GM18951 (cell line): ENCODE data around the gene MGAT5B.

Experiments used
- POLR2A ChIP-seq: IDR thresholded peaks from 4 replicates; pipeline ENCODE4 v1.6.1; 2011; ENCODE audit warnings: mild to moderate bottlenecking; ENCODE audit not compliant: insufficient read length, insufficient read depth; ENCODE audit errors: extremely low read depth
- in situ Hi-C: fragments of 300-500 bp; cut with MboI; formaldehyde crosslinking; loops from one replicate; pipeline ENCODE4 v1.12.0; 2022; ENCODE audit warnings: low sequenced_read_pairs, mixed read lengths, inconsistent platforms; ENCODE audit not compliant: unreplicated experiment

The MGAT5B gene

GRCh38 chr17:76909971-76910760 is 42.0 kb downstream of the MGAT5B start:
- TF ChIP-seq POLR2A, result no peak
- in situ Hi-C loops, result no loop called here

GRCh38 chr17:76911299-76912017 is 43.3 kb downstream of the MGAT5B start:
- TF ChIP-seq POLR2A, result no peak
- in situ Hi-C loops, result no loop called here

- no peak for TF ChIP-seq POLR2A
- in situ Hi-C loops, result no loop called here
These were observed 44.4 kb downstream of the MGAT5B start for GRCh38 chr17:76912421-76913164.

DNA sequence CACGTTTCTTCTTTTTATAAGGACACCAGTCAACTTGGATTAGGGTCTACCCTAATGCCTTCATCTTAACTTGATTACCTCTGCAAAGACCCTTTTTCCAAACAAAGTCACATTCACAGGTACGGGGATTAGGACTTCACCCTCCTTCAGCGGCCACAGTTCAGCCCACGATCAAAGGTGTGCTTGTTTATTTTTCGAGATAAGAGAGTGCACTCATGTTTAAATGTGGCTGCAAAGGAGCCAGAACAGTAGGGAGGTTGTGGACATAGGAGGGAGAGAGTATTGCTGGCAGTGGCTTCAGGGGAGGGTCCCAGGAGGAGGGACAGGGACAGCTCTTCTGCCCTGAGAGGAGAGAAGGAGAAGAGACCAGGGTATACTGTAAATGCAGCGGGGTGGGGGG is 46.7 kb downstream of the MGAT5B start:
- no peak for TF ChIP-seq POLR2A
- in situ Hi-C loops, result no loop called here

- in situ Hi-C loops, result no loop called here
- TF ChIP-seq POLR2A, result no peak
These were observed 47.8 kb downstream of the MGAT5B start for GRCh38 chr17:76915840-76916510.

DNA sequence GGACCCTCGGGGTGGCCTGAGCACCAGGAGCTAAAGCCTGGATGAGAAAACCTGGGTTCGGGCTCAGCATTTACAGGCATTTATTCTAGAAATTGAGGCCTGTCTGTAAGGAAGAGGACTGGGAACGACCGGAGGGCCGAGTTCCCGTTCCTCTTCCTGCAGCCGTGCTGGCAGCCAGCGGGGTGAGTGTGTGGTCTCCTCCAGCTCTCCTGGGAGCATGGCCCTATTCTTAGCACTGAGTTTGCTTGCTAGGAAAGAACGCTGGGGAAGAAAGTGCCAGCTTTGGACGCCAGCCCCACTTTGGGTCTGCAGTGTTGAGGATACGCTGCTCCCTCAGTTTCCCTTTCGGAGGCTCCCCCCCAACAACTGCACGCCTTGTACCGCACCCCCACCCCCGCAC is 49.6 kb downstream of the MGAT5B start:
- in situ Hi-C loops, result no loop called here
- no peak for TF ChIP-seq POLR2A

- in situ Hi-C loops, result no loop called here
- TF ChIP-seq POLR2A, result no peak
These were observed 50.6 kb downstream of the MGAT5B start for GRCh38 chr17:76918811-76919210.

GRCh38 chr17:76920364-76921139 is 52.3 kb downstream of the MGAT5B start:
- TF ChIP-seq POLR2A, result no peak
- in situ Hi-C loops, result no loop called here

DNA sequence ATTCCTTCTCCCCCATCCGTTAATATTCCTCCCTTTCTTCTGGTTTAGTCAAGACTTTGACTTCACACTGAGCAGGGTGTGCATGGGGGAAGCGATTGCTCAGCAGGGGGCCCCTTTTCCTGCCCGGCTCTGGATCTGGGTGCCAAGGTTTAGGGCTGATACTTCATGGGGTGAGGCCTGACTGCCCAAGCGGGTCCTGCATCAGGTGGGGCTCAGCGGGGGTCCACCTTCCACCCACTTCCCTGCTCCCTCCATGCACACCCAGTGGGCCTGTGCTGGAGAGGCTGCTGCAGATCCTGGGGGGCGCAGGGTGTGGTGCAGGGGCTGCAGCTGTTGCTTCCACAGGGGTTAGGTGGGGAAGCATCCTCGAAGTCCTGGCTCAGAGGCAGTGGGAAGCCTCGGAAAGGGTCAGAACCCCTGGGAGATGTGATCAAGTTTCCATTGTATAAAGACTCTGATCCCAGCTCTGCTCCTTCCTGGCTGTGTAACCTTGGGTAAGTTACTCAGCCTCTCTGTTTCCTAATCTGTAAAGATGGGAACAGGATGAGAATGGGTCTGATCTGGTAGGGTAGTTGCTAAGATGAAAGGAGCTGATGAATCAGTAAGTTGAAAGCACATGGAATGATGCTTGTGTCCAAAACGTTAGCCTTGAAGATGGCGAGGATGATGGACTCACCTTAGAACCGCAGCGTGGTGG is 53.3 kb downstream of the MGAT5B start:
- no peak for TF ChIP-seq POLR2A
- in situ Hi-C loops, result no loop called here

GRCh38 chr17:76922084-76922483 is 53.9 kb downstream of the MGAT5B start:
- in situ Hi-C loops, result no loop called here
- TF ChIP-seq POLR2A, result no peak

- no peak for TF ChIP-seq POLR2A
- in situ Hi-C loops, result no loop called here
These were observed 54.8 kb downstream of the MGAT5B start for GRCh38 chr17:76922967-76923366.

- TF ChIP-seq POLR2A, result no peak
- in situ Hi-C loops, result no loop called here
These were observed 55.3 kb downstream of the MGAT5B start for GRCh38 chr17:76923491-76923890.
